ENCODE data around the gene CLDN20.

- TF ChIP-seq CTCF (IDR thresholded peaks at IDR 0.05) (no peak), POLR2A (IDR thresholded peaks at IDR 0.05) (no peak)
These were observed 12.8 kb downstream of the CLDN20 start for GRCh38 chr6:155276638-155277037.
